HEK293 (cell line): ENCODE results near the gene ENOX2.

Experiments used
- CTCF ChIA-PET: fragments of 350-600 bp; formaldehyde crosslinking; extraction: SDS; loops from one replicate; lab custom pipeline; 2021; ENCODE audit warnings: antibody characterized with exemption; lab: Yijun Ruan, JAX
- POLR2A ChIA-PET: fragments of 300-600 bp; formaldehyde crosslinking; extraction: SDS; loops from one replicate; lab custom pipeline; 2020; ENCODE audit warnings: antibody characterized with exemption, inconsistent platforms; lab: Yijun Ruan, JAX
- H3K27ac ChIP-seq: fragments of 200-500 bp; sonication (Bioruptor generic); 2 replicates; pipeline ENCODE4 v1.5.1; 2014; ENCODE audit warnings: low read depth, low read length, control low read depth, inconsistent platforms; ENCODE audit errors: extremely low read depth
- H3K36me3 ChIP-seq, 2 experiments: fragments of 200-500 bp in 1 of 2; sonication (Bioruptor generic) in 1 of 2; 1 replicate in 1 of 2; 2 replicates in 1 of 2; pipeline ENCODE4 v1.5.1; 2014 to 2017; ENCODE audit warnings: inconsistent platforms in 2 of 2, low read length in 2 of 2; ENCODE audit not compliant: control insufficient read depth in 2 of 2, insufficient read depth in 1 of 2
- H3K4me1 ChIP-seq: fragments of 200-500 bp; sonication (Bioruptor generic); 2 replicates; pipeline ENCODE4 v1.5.1; 2014; ENCODE audit warnings: mild to moderate bottlenecking, low read length, inconsistent platforms; ENCODE audit not compliant: control insufficient read depth, insufficient read depth
- H3K4me3 ChIP-seq: 2 replicates; pipeline ENCODE4 v1.5.1; 2011; ENCODE audit warnings: low read depth, mild to moderate bottlenecking, control low read depth, low read length, moderate library complexity
- H3K9me3 ChIP-seq: fragments of 200-500 bp; sonication (Bioruptor generic); 2 replicates; pipeline ENCODE4 v1.5.1; 2014; ENCODE audit warnings: low read depth, low read length, inconsistent platforms; ENCODE audit not compliant: control insufficient read depth, insufficient read depth
- BCL6B ChIP-seq: fragments of 450-650 bp; formaldehyde crosslinking; IDR thresholded peaks from 2 replicates; pipeline ENCODE4 v1.5.1; 2017; ENCODE audit warnings: missing biosample characterization, missing genetic modification characterization
- MYNN ChIP-seq: fragments of 450-650 bp; formaldehyde crosslinking; IDR thresholded peaks from 2 replicates; pipeline ENCODE4 v1.5.1; 2016; ENCODE audit warnings: missing biosample characterization, missing genetic modification characterization, borderline replicate concordance
- MZF1 ChIP-seq: fragments of 450-650 bp; formaldehyde crosslinking; IDR thresholded peaks from 2 replicates; pipeline ENCODE4 v1.5.1; 2017; ENCODE audit warnings: missing biosample characterization, missing genetic modification characterization, borderline replicate concordance
- SP3 ChIP-seq: fragments of 450-650 bp; formaldehyde crosslinking; IDR thresholded peaks from 2 replicates; pipeline ENCODE4 v1.5.1; 2016; ENCODE audit warnings: missing biosample characterization, missing genetic modification characterization
- TCF7L2 ChIP-seq: IDR thresholded peaks from 2 replicates; pipeline ENCODE4 v1.6.1; 2011; ENCODE audit warnings: low read depth, mild to moderate bottlenecking, inconsistent platforms, low read length, moderate library complexity, borderline replicate concordance
- ZBTB21 ChIP-seq: fragments of 450-650 bp; formaldehyde crosslinking; IDR thresholded peaks from 2 replicates; pipeline ENCODE4 v1.5.1; 2017; ENCODE audit warnings: missing biosample characterization, missing genetic modification characterization
- ZBTB44 ChIP-seq: fragments of 450-650 bp; IDR thresholded peaks from 2 replicates; pipeline ENCODE4 v1.5.1; 2018; ENCODE audit warnings: missing biosample characterization, mild to moderate bottlenecking, missing genetic modification characterization
- ZNF146 ChIP-seq: fragments of 450-650 bp; formaldehyde crosslinking; IDR thresholded peaks from 2 replicates; pipeline ENCODE4 v1.5.1; 2016; ENCODE audit warnings: missing biosample characterization, missing genetic modification characterization
- ZNF174 ChIP-seq: fragments of 450-650 bp; formaldehyde crosslinking; IDR thresholded peaks from 2 replicates; pipeline ENCODE4 v1.5.0; 2017; ENCODE audit warnings: missing biosample characterization, mild to moderate bottlenecking, missing genetic modification characterization
- ZNF23 ChIP-seq: fragments of 450-650 bp; formaldehyde crosslinking; IDR thresholded peaks from 2 replicates; pipeline ENCODE4 v1.5.1; 2016; ENCODE audit warnings: missing biosample characterization, missing genetic modification characterization, borderline replicate concordance
- ZNF311 ChIP-seq: fragments of 450-650 bp; formaldehyde crosslinking; IDR thresholded peaks from 2 replicates; pipeline ENCODE4 v1.5.1; 2017; ENCODE audit warnings: missing biosample characterization, missing genetic modification characterization, borderline replicate concordance
- ZNF350 ChIP-seq: fragments of 450-650 bp; formaldehyde crosslinking; IDR thresholded peaks from 2 replicates; pipeline ENCODE4 v1.5.0; 2017; ENCODE audit warnings: missing biosample characterization, mild to moderate bottlenecking, missing genetic modification characterization
- ZNF354C ChIP-seq: fragments of 450-650 bp; formaldehyde crosslinking; IDR thresholded peaks from 2 replicates; pipeline ENCODE4 v1.5.1; 2016; ENCODE audit warnings: missing biosample characterization, missing genetic modification characterization, low read depth, borderline replicate concordance
- ZNF391 ChIP-seq: fragments of 450-650 bp; formaldehyde crosslinking; IDR thresholded peaks from 2 replicates; pipeline ENCODE4 v1.5.1; 2016; ENCODE audit warnings: low read depth, missing biosample characterization, missing genetic modification characterization, borderline replicate concordance
- ZNF404 ChIP-seq: fragments of 450-650 bp; formaldehyde crosslinking; IDR thresholded peaks from 2 replicates; pipeline ENCODE4 v1.5.1; 2017; ENCODE audit warnings: missing biosample characterization, missing genetic modification characterization
- ZNF548 ChIP-seq: fragments of 450-650 bp; formaldehyde crosslinking; IDR thresholded peaks from 2 replicates; pipeline ENCODE4 v1.5.1; 2016; ENCODE audit warnings: missing biosample characterization, missing genetic modification characterization
- ZNF639 ChIP-seq: fragments of 450-650 bp; formaldehyde crosslinking; IDR thresholded peaks from 2 replicates; pipeline ENCODE4 v1.5.1; 2016; ENCODE audit warnings: missing biosample characterization, missing genetic modification characterization
- ZNF837 ChIP-seq: fragments of 450-650 bp; formaldehyde crosslinking; IDR thresholded peaks from 2 replicates; pipeline ENCODE4 v1.5.1; 2016; ENCODE audit warnings: missing biosample characterization, missing genetic modification characterization
- TF ChIP-seq, protein P1 (sequence below): fragments of 450-650 bp; formaldehyde crosslinking; IDR thresholded peaks from 2 replicates; pipeline ENCODE4 v1.5.0; 2017; ENCODE audit warnings: missing biosample characterization, missing genetic modification characterization, borderline replicate concordance
- TF ChIP-seq, protein P2 (sequence below): fragments of 450-650 bp; formaldehyde crosslinking; IDR thresholded peaks from 2 replicates; pipeline ENCODE4 v1.5.1; 2016; ENCODE audit warnings: missing biosample characterization, missing genetic modification characterization
- TF ChIP-seq, protein P3 (sequence below): fragments of 450-650 bp; formaldehyde crosslinking; IDR thresholded peaks from 2 replicates; pipeline ENCODE4 v1.5.1; 2016; ENCODE audit warnings: missing biosample characterization, missing genetic modification characterization

Gene ENOX2

DNA sequence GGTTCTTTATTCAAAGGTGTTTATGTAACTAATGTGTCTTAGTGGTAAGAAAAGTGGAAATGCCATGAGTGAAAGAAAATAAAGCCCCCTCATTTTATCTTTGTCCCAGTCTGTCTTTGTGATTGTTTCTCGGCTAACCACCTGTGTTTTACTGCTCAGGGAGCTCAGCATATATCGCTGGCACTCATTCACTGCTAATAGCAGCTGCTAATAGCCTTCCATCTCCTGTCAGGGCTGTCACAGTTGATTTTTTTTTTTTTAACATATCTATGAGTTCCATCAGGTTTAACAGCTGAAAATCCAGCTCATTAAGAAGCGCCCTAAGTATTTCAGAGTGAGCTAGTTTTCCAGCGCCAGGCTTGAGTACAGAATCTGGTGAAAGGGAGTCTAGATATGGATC, 295.6 kb downstream of the ENOX2 start:
- CTCF ChIA-PET, result interaction anchor here (0.8 to 1.2 kb wide), 2 partner anchors 11 to 32 kb away, joined by 3 to 4 read pairs; no protein-coding TSS in a partner anchor

DNA sequence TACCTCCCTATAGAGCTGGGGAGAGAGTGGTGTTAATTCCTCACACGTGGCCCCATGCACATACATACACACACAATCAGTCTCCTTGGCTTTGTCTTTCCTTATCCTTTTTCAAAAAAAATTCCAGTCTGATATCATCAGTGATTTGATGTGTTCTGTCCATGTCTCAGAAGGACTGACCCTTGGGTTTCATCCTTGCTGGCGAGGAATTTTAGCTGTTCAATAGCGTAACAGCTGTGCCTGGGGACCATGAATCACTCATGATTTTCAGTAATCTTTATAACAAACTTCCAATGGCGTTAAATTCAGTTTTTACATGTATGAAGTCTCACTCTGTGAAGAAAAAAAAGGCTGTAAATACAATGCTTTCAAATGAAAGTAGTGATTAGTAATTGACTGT, 296.6 kb downstream of the ENOX2 start:
- Histone ChIP-seq H3K4me1 (no peaks in the 10 kb centered on the region), H3K4me3 (no peak overlapping the region), H3K27ac (no peak overlapping the region), H3K36me3 (no peaks in the 10 kb centered on the region), H3K9me3 (no peaks in the 10 kb centered on the region; the same call in 1 of the 2 replicates)
- POLR2A ChIA-PET, result no interaction called here
- CTCF ChIA-PET, result interaction anchor here (0.8 kb wide), 1 partner anchor 30 kb away, joined by 3 read pairs; no protein-coding TSS in a partner anchor
- TF ChIP-seq ZNF639 (tag by site-specific recombination) (no peak), ZNF350 (tag by site-specific recombination) (no peak), ZNF174 (no peak), ZNF146 (tag by site-specific recombination) (no peak), ZNF354C (no peak), MZF1 (tag by site-specific recombination) (no peak), ZNF548 (no peak), MYNN (no peak), ZNF391 (tag by site-specific recombination) (no peak), ZNF837 (tag by site-specific recombination) (no peak)
- TF ChIP-seq, protein P1, sequence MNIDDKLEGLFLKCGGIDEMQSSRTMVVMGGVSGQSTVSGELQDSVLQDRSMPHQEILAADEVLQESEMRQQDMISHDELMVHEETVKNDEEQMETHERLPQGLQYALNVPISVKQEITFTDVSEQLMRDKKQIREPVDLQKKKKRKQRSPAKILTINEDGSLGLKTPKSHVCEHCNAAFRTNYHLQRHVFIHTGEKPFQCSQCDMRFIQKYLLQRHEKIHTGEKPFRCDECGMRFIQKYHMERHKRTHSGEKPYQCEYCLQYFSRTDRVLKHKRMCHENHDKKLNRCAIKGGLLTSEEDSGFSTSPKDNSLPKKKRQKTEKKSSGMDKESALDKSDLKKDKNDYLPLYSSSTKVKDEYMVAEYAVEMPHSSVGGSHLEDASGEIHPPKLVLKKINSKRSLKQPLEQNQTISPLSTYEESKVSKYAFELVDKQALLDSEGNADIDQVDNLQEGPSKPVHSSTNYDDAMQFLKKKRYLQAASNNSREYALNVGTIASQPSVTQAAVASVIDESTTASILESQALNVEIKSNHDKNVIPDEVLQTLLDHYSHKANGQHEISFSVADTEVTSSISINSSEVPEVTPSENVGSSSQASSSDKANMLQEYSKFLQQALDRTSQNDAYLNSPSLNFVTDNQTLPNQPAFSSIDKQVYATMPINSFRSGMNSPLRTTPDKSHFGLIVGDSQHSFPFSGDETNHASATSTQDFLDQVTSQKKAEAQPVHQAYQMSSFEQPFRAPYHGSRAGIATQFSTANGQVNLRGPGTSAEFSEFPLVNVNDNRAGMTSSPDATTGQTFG (tag by site-specific recombination), result no peak

More for the DNA sequence above, 295.6 kb downstream of the ENOX2 start:
- TF ChIP-seq ZBTB44 (tag by site-specific recombination), result no peak
- TF ChIP-seq ZNF23 (tag by site-specific recombination), result no peak
- no peak for TF ChIP-seq BCL6B (tag by site-specific recombination)
- TF ChIP-seq ZNF311 (tag by site-specific recombination), result no peak
- TF ChIP-seq, protein P2, sequence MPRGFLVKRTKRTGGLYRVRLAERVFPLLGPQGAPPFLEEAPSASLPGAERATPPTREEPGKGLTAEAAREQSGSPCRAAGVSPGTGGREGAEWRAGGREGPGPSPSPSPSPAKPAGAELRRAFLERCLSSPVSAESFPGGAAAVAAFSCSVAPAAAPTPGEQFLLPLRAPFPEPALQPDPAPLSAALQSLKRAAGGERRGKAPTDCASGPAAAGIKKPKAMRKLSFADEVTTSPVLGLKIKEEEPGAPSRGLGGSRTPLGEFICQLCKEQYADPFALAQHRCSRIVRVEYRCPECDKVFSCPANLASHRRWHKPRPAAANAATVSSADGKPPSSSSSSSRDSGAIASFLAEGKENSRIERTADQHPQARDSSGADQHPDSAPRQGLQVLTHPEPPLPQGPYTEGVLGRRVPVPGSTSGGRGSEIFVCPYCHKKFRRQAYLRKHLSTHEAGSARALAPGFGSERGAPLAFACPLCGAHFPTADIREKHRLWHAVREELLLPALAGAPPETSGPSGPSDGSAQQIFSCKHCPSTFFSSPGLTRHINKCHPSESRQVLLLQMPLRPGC (tag by site-specific recombination), result no peak
- TF ChIP-seq, protein P3, sequence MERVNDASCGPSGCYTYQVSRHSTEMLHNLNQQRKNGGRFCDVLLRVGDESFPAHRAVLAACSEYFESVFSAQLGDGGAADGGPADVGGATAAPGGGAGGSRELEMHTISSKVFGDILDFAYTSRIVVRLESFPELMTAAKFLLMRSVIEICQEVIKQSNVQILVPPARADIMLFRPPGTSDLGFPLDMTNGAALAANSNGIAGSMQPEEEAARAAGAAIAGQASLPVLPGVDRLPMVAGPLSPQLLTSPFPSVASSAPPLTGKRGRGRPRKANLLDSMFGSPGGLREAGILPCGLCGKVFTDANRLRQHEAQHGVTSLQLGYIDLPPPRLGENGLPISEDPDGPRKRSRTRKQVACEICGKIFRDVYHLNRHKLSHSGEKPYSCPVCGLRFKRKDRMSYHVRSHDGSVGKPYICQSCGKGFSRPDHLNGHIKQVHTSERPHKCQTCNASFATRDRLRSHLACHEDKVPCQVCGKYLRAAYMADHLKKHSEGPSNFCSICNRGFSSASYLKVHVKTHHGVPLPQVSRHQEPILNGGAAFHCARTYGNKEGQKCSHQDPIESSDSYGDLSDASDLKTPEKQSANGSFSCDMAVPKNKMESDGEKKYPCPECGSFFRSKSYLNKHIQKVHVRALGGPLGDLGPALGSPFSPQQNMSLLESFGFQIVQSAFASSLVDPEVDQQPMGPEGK, result no peak
- no peak for TF ChIP-seq TCF7L2
- no peak for TF ChIP-seq SP3 (tag by site-specific recombination)
- TF ChIP-seq ZNF404 (tag by site-specific recombination), result no peak
- TF ChIP-seq ZBTB21 (tag by site-specific recombination), result no peak
- Histone ChIP-seq H3K36me3 (no peaks in the 10 kb centered on the region), H3K4me3 (no peak overlapping the region), H3K9me3 (no peaks in the 10 kb centered on the region; the same call in 1 of the 2 replicates), H3K4me1 (no peaks in the 10 kb centered on the region), H3K27ac (no peak overlapping the region)
- POLR2A ChIA-PET, result interaction anchor here (0.6 kb wide), 1 partner anchor 12 kb away, joined by 3 read pairs; no protein-coding TSS in a partner anchor
